GM23338 (cell line): ENCODE data around the gene TLCD3A. TPM values are rescaled to one million over a fixed set of nuclear protein-coding genes. Genes with fewer than 3 reads are reported as not detected.
A peak's percentile ranks its signal among the peaks of the same experiment; 100 is the strongest.

Experiments used
- ATAC-seq: fragments of 200-7000 bp; cut with Tn5 transposase; 3 replicates; pipeline ENCODE4 v1.9.1; 2020
- DNase-seq: peaks from one replicate; pipeline ENCODE4 v3.0.0-alpha.2; 2015; ENCODE audit warnings: low spot score
- H2AFZ ChIP-seq: fragments of 200-600 bp; sonication (generic); 2 replicates; pipeline ENCODE4 v1.8.0; 2016; ENCODE audit warnings: antibody characterized with exemption, mild to moderate bottlenecking, moderate library complexity
- H3F3A ChIP-seq: fragments of 200-600 bp; sonication (generic); replicated peaks from 2 replicates; pipeline ENCODE4 v1.8.0; 2017; ENCODE audit warnings: antibody characterized with exemption, mixed run types, low read depth
- H3K27ac ChIP-seq: fragments of 200-600 bp; sonication (generic); 2 replicates; pipeline ENCODE4 v1.6.1; 2016; ENCODE audit warnings: low read depth
- H3K27me3 ChIP-seq: fragments of 200-600 bp; sonication (generic); 2 replicates; pipeline ENCODE4 v1.8.0; 2016; ENCODE audit warnings: mild to moderate bottlenecking, mixed run types, moderate library complexity; ENCODE audit not compliant: insufficient read depth
- H3K36me3 ChIP-seq: fragments of 200-600 bp; sonication (generic); 2 replicates; pipeline ENCODE4 v1.8.0; 2016; ENCODE audit warnings: mild to moderate bottlenecking; ENCODE audit not compliant: insufficient read depth
- H3K4me1 ChIP-seq: fragments of 200-600 bp; sonication (generic); 2 replicates; pipeline ENCODE4 v1.8.0; 2016; ENCODE audit warnings: mild to moderate bottlenecking, moderate library complexity; ENCODE audit not compliant: insufficient read depth
- H3K4me2 ChIP-seq: fragments of 200-600 bp; sonication (generic); 2 replicates; pipeline ENCODE4 v1.7.1; 2017; ENCODE audit warnings: mixed run types
- H3K4me3 ChIP-seq: fragments of 200-600 bp; sonication (generic); 2 replicates; pipeline ENCODE4 v1.6.1; 2016; ENCODE audit warnings: mixed run types
- H3K79me2 ChIP-seq: fragments of 200-600 bp; sonication (generic); replicated peaks from 2 replicates; pipeline ENCODE4 v1.8.0; 2017; ENCODE audit warnings: mild to moderate bottlenecking; ENCODE audit not compliant: insufficient read depth
- H3K9me2 ChIP-seq: fragments of 200-600 bp; sonication (generic); 2 replicates; pipeline ENCODE4 v1.8.0; 2017; ENCODE audit not compliant: insufficient read depth
- H4K20me1 ChIP-seq: fragments of 200-600 bp; sonication (generic); replicated peaks from 2 replicates; pipeline ENCODE4 v1.8.0; 2017; ENCODE audit warnings: mild to moderate bottlenecking; ENCODE audit not compliant: insufficient read depth
- H3K27ac Mint-ChIP-seq: 2 replicates; pipeline ENCODE4 v1.8.0; 2020; ENCODE audit warnings: inconsistent platforms, mild to moderate bottlenecking, moderate library complexity, mixed read lengths
- H3K27me3 Mint-ChIP-seq: 3 replicates; pipeline ENCODE4 v1.8.0; 2022; ENCODE audit warnings: low read depth, mild to moderate bottlenecking, moderate library complexity, mixed read lengths, inconsistent platforms; ENCODE audit not compliant: insufficient read depth, poor library complexity
- H3K36me3 Mint-ChIP-seq: 3 replicates; pipeline ENCODE4 v1.8.0; 2021; ENCODE audit warnings: low read depth, mild to moderate bottlenecking, inconsistent platforms, moderate library complexity, mixed read lengths
- H3K4me1 Mint-ChIP-seq: 3 replicates; pipeline ENCODE4 v1.8.0; 2020; ENCODE audit warnings: mild to moderate bottlenecking, inconsistent platforms, mixed read lengths
- H3K4me3 Mint-ChIP-seq: 3 replicates; pipeline ENCODE4 v1.8.0; 2021; ENCODE audit warnings: moderate library complexity, mild to moderate bottlenecking, inconsistent platforms, mixed read lengths
- H3K9me3 Mint-ChIP-seq: 3 replicates; pipeline ENCODE4 v1.8.0; 2020; ENCODE audit warnings: moderate library complexity, mild to moderate bottlenecking, inconsistent platforms, mixed read lengths
- CREB1 ChIP-seq: fragments of 250-450 bp; sonication (Bioruptor Pico); IDR thresholded peaks from 2 replicates; pipeline ENCODE4 v1.5.0; 2020; ENCODE audit warnings: low read depth, mild to moderate bottlenecking, moderate library complexity
- CTCF ChIP-seq, 2 experiments: fragments of 200-600 bp in 1 of 2; sonication (generic) in 1 of 2; conservative IDR thresholded peaks; 2 replicates each; pipeline versions ENCODE4 v1.5.1 to v1.6.1; 2016 to 2017; ENCODE audit warnings: antibody characterized with exemption in 2 of 2, low read depth in 2 of 2, mild to moderate bottlenecking in 2 of 2, moderate library complexity in 1 of 2
- EZH2 ChIP-seq: fragments of 200-600 bp; sonication (generic); IDR thresholded peaks from one replicate; pipeline ENCODE4 v1.8.0; 2017; ENCODE audit warnings: antibody characterized with exemption, mild to moderate bottlenecking, low read depth; ENCODE audit not compliant: unreplicated experiment
- EZH2phosphoT487 ChIP-seq: fragments of 200-600 bp; sonication (generic); IDR thresholded peaks from one replicate; pipeline ENCODE4 v1.8.1; 2018; ENCODE audit warnings: antibody characterized with exemption; ENCODE audit not compliant: unreplicated experiment
- JUNB ChIP-seq: IDR thresholded peaks from one replicate; pipeline ENCODE4 v1.6.1; 2016; ENCODE audit warnings: antibody characterized with exemption; ENCODE audit not compliant: unreplicated experiment
- NANOG ChIP-seq: IDR thresholded peaks from 2 replicates; pipeline ENCODE4 v1.6.1; 2016; ENCODE audit warnings: antibody characterized with exemption, borderline replicate concordance
- POLR2AphosphoS5 ChIP-seq: IDR thresholded peaks from 2 replicates; pipeline ENCODE4 v1.6.1; 2016; ENCODE audit warnings: antibody characterized with exemption, low read depth
- REST ChIP-seq: IDR thresholded peaks from one replicate; pipeline ENCODE4 v1.6.1; 2018; ENCODE audit warnings: antibody characterized with exemption; ENCODE audit not compliant: unreplicated experiment
- STAT1 ChIP-seq: IDR thresholded peaks from one replicate; pipeline ENCODE4 v1.6.1; 2016; ENCODE audit warnings: antibody characterized with exemption; ENCODE audit not compliant: unreplicated experiment
- ZNF114 ChIP-seq: fragments of 250-450 bp; sonication (Bioruptor Pico); IDR thresholded peaks from 2 replicates; pipeline ENCODE4 v1.5.0; 2020; ENCODE audit warnings: mild to moderate bottlenecking, moderate library complexity
- ZNF331 ChIP-seq: fragments of 250-450 bp; sonication (Bioruptor Pico); IDR thresholded peaks from 2 replicates; pipeline ENCODE4 v1.5.0; 2020; ENCODE audit warnings: low read depth, mild to moderate bottlenecking, moderate library complexity
- polyA plus RNA-seq: library from polyadenylated mRNA; unstranded; fragments of >200 nt; fragmentation: Nextera tagmentation; extraction: Ambion mirVana; gene quantifications from 2 replicates; pipeline ENCODE4 v1.2.1, GENCODE V29; 2016
- total RNA-seq: library from RNA; depleted of rRNA; stranded (reverse); fragments of >200 nt; shearing (Covaris generic); gene quantifications from 2 replicates; pipeline ENCODE4 v1.2.3, GENCODE V29; 2014
- TF ChIP-seq, protein P1 (sequence below): IDR thresholded peaks from 2 replicates; pipeline ENCODE4 v1.6.1; 2016; ENCODE audit warnings: antibody characterized with exemption

TLCD3A gene
- total and polyA plus RNA-seq, 2 experiments from 2014 or later: 10.3 to 21.1 TPM

- TF ChIP-seq EZH2phosphoT487 (no peak), ZNF331 (no peak), JUNB (no peak), POLR2AphosphoS5 (0 out of 2 replicates have a peak, but pooled peaks have one; percentile 16), NANOG (no peak)
- TF ChIP-seq, protein P1, sequence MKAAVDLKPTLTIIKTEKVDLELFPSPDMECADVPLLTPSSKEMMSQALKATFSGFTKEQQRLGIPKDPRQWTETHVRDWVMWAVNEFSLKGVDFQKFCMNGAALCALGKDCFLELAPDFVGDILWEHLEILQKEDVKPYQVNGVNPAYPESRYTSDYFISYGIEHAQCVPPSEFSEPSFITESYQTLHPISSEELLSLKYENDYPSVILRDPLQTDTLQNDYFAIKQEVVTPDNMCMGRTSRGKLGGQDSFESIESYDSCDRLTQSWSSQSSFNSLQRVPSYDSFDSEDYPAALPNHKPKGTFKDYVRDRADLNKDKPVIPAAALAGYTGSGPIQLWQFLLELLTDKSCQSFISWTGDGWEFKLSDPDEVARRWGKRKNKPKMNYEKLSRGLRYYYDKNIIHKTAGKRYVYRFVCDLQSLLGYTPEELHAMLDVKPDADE: no peak
- peak overlapping the region; percentile 70 for H3K27ac Mint-ChIP-seq
- peaks cover 49% of the 10 kb centered on the region for H3K36me3 Mint-ChIP-seq
- H3K36me3 ChIP-seq: no peaks in the 10 kb centered on the region
- peaks cover 17% of the 10 kb centered on the region for H3K27me3 Mint-ChIP-seq
- peaks cover 25% of the 10 kb centered on the region for H4K20me1 ChIP-seq
- peak; percentile 69 for ATAC-seq
- peaks cover 16% of the 10 kb centered on the region for H3K4me1 Mint-ChIP-seq
- DNase-seq: peak; percentile 71
- H3K27ac ChIP-seq: no peak overlapping the region
- H3K4me1 ChIP-seq: peaks cover 13% of the 10 kb centered on the region
- H2AFZ ChIP-seq: peak overlapping the region; percentile 72; the same call in 1 of the 2 replicates
- peak overlapping the region; percentile 95 for H3K4me2 ChIP-seq
- no peaks in the 10 kb centered on the region for H3K9me2 ChIP-seq
- peaks cover 38% of the 10 kb centered on the region for H3K79me2 ChIP-seq
- peak overlapping the region; percentile 87 for H3K4me3 ChIP-seq
- H3F3A ChIP-seq: 0 out of 2 replicates have a peak, but pooled peaks cover 9% of the 10 kb centered on the region
- H3K27me3 ChIP-seq: peaks cover 7% of the 10 kb centered on the region; the same call in 1 of the 2 replicates
- H3K4me3 Mint-ChIP-seq: peak overlapping the region; percentile 92
- no peaks in the 10 kb centered on the region; the same call in 2 of the 3 replicates for H3K9me3 Mint-ChIP-seq
These were observed 715 bp downstream of the TLCD3A start for GRCh38 chr17:732902-733720.

DNA sequence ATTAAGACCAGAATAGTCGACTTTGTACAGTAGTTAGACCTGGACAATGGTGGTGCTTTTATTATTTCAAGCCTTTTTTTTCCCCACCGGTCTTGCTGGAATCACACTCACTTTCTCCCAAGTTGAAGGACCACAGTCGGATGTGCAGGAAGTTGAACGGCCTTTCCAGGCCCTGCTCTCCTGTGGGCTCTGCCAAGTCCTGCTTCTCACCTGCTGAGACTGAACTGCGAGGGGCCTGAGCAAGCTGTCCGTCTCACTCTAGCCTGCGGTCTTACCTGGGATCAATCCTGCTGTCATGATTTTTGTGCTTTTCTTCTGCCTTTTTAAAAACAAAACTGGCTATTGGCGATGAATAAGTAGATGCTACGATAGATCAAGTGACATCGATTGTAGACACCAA lies 1.3 kb downstream of the TLCD3A start:
- Histone ChIP-seq H3K36me3 (peaks cover 6% of the 10 kb centered on the region; the same call in 1 of the 2 replicates), H3K4me1 (peaks cover 13% of the 10 kb centered on the region), H3F3A (0 out of 2 replicates have a peak, but pooled peaks cover 9% of the 10 kb centered on the region), H3K4me2 (peak overlapping the region; percentile 95), H3K79me2 (peaks cover 38% of the 10 kb centered on the region), H3K4me3 (peak overlapping the region; percentile 87), H2AFZ (no peak overlapping the region), H3K9me2 (no peaks in the 10 kb centered on the region), H3K27me3 (peaks cover 7% of the 10 kb centered on the region; the same call in 1 of the 2 replicates), H3K27ac (no peak overlapping the region), H4K20me1 (peaks cover 25% of the 10 kb centered on the region)
- Mint-ChIP-seq H3K27ac (no peak overlapping the region), H3K4me3 (peak overlapping the region; percentile 92), H3K27me3 (peaks cover 17% of the 10 kb centered on the region), H3K4me1 (peaks cover 16% of the 10 kb centered on the region), H3K36me3 (peaks cover 56% of the 10 kb centered on the region), H3K9me3 (no peaks in the 10 kb centered on the region; the same call in 2 of the 3 replicates)
- no peak for DNase-seq
- no peak for ATAC-seq
- no peak for TF ChIP-seq JUNB
- TF ChIP-seq REST: no peak
- TF ChIP-seq CREB1: no peak
- TF ChIP-seq NANOG: no peak
- TF ChIP-seq ZNF114 (CRISPR knock-in tag): no peak
- TF ChIP-seq STAT1: no peak
- no peak for TF ChIP-seq EZH2
- no peak for TF ChIP-seq ZNF331
- no peak for TF ChIP-seq CTCF (conservative IDR thresholded peaks at IDR 0.05; ENCODE audit: low read depth in 2 of 2)
